ENCODE data around the gene GPR153. TPM values are rescaled to one million over a fixed set of nuclear protein-coding genes. Genes with fewer than 3 reads are reported as not detected.
"Not testable (repeated sequence)": the region's sequence is repeated elsewhere in the genome, so short reads cannot be mapped to it uniquely, and the experiment has no call there.

The GPR153 gene
- 1 to 10 TPM in 1 of 2 donors, under 1 TPM in 1; 0.62 to 1.6 TPM for total RNA-seq

DNA sequence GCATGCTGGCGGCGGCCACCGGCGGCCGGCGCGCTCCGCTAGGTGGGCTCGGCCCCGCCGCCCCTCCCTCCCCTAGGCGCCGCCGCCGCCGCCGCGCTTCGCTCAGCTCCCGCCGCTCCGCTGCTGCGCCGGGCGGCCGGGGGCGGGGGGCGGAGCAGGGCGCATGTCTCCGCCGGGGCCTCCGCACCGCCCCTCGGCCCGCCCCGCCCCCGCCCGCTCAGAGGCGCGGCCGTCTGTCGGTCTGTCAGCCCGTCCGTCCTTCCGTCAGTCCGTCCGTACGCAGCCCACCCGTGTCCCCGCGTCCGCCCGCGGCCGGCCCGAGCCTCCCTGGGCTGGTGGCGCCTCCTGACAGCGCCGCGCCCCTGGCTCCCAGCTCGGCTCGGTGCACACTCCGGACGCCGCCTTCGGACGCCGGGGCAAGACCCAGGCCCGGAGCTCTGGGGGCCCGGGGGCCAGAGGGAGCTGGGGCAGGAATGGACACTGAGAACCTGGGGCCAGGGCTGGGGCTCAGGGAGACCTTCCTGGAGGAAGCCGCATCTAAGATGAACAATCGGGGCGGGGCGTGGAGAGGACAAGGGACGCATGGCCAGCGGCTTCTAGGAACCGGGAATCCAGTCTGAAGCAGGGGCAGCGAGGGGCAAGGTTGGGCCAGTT lies at the start of gene GPR153:
Gene GPR153 (minus strand): TSS at position 138 of the 654 bp plus-strand sequence. CDS start 6,193 bp downstream, outside the sequence.
- peak within 1 kb of the TSS; percentile 64 to 68 for H3K4me3 Mint-ChIP-seq
- no peak within 1 kb of the TSS for H3K27ac Mint-ChIP-seq
- H3K4me1 Mint-ChIP-seq (ENCODE audit: low read depth) = peaks cover 4% of the 10 kb centered on the region
- no peaks in the 10 kb centered on the region for H3K36me3 Mint-ChIP-seq (ENCODE audit: insufficient read depth in 2 of 2)
- H3K27me3 Mint-ChIP-seq (ENCODE audit: low read depth) = peaks cover 18% of the 10 kb centered on the region
- DNase-seq = peak; percentile 64 to 65
- H3K9me3 Mint-ChIP-seq = no peaks in the 10 kb centered on the region
- ATAC-seq (replicated peaks in 1 of 2) = peak; percentile 75 to 76

DNA sequence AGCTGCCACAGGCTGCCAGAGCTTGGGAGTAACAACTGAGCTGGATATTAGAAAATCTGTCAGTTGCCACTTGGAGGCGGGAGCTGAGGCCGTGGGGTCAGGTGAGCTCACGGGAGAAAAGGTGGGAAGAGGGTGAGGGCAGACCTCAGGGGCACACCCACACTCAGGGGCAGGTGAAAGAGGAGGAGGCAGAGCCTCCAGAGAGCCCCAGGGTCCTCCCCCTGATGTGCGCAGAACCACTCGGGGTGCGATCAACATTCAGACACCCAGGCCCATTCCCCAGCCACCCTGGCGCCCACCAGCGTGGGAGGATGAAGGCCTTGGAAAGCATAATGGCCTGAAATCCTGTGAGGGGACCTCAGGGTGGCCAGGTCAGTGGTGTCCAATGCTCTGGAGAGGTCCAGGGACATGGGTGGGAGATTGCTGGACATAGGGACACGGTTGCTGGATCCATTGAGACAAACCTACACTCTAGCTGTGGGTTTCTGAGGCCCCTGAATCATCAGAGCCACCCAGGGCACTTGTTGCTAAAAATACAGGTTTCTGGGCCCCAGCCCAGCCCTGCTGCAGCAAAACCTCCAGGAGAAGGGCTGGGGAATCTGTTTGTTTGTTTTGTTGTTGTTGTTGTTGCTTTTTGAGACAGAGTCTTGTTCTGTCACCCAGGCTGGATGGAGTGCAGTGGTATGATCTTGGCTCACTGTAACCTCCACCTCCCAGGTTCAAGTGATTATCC lies 49.4 kb upstream of the GPR153 start:
- Mint-ChIP-seq H3K27ac (no peak overlapping the region), H3K36me3 (ENCODE audit: insufficient read depth in 2 of 2) (peaks cover 2 to 3% of the 10 kb centered on the region in 2 donors), H3K9me3 (peaks cover 2 to 8% of the 10 kb centered on the region in 2 donors), H3K4me1 (ENCODE audit: low read depth) (no peaks in the 10 kb centered on the region), H3K27me3 (ENCODE audit: low read depth) (no peaks in the 10 kb centered on the region), H3K4me3 (no peak overlapping the region)
- DNase-seq (no peak), ATAC-seq (replicated peaks in 1 of 2) (no peak)

DNA sequence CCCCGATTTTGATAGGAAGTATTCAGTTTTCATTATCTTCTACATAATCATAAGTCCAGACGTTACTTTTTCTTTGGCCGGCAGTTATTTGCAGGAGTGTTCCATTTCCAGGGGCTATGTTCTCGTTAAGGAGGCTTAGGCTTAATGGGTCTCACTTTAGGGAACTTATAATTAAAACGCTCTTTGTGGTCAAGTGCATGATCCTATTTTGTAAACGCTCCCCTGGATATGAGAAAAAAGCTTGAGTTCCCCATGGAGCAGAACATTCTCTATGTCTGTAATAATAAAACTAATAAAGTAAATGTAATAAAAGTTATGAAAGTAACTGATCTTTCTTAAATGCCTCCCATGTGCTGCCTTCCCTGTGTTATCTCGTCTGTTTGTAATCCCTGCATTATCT lies 48.7 kb upstream of the GPR153 start:
- Mint-ChIP-seq H3K4me3 (no peak overlapping the region), H3K9me3 (peaks cover 2 to 8% of the 10 kb centered on the region in 2 donors), H3K36me3 (ENCODE audit: insufficient read depth in 2 of 2) (peaks cover 2 to 3% of the 10 kb centered on the region in 2 donors), H3K27ac (no peak overlapping the region), H3K27me3 (ENCODE audit: low read depth) (no peaks in the 10 kb centered on the region), H3K4me1 (ENCODE audit: low read depth) (no peaks in the 10 kb centered on the region)
- DNase-seq (no peak), ATAC-seq (replicated peaks in 1 of 2) (no peak)

DNA sequence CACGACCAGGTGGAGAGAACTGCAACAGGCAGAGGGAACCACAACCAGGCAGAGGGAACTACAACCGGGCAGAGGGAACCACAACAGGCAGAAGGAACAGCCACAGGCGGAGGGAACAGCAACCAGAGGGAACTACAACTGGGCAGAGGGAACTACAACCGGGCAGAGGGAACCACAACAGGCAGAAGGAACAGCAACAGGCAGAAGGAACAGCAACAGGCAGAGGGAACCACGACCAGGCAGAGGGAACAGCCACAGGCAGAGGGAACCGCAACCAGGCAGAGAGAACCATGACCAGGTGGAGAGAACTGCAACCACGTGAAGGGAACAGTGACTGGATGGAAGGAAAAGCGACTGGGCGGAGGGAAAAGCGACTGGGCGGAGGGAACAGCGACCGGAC lies 47.6 kb upstream of the GPR153 start:
- DNase-seq (no peak), ATAC-seq (replicated peaks in 1 of 2) (no peak)
- Mint-ChIP-seq H3K36me3 (ENCODE audit: insufficient read depth in 2 of 2) (peaks cover 2 to 3% of the 10 kb centered on the region in 2 donors), H3K9me3 (peaks cover 2 to 8% of the 10 kb centered on the region in 2 donors), H3K27me3 (ENCODE audit: low read depth) (no peaks in the 10 kb centered on the region), H3K27ac (no peak overlapping the region), H3K4me3 (no peak overlapping the region), H3K4me1 (ENCODE audit: low read depth) (no peaks in the 10 kb centered on the region)

DNA sequence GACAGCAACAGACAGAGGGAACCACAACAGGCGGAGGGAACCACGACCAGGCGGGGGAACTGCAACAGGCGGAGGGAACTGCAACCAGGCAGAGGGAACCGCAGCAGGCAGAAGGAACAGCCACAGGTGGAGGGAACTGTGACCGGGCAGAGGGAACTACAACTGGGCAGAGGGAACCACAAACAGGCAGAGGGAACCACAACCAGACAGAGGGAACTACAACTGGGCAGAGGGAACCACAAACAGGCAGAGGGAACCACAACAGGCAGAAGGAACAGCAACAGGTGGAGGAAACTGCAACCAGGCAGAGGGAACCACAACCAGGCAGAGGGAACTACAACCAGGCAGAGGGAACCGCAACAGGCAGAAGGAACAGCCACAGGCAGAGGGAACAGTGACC lies 46.8 kb upstream of the GPR153 start:
- DNase-seq; H3K4me1 Mint-ChIP-seq (ENCODE audit: low read depth); H3K9me3 Mint-ChIP-seq; H3K4me3 Mint-ChIP-seq; H3K27me3 Mint-ChIP-seq (ENCODE audit: low read depth); H3K36me3 Mint-ChIP-seq (ENCODE audit: insufficient read depth in 2 of 2); H3K27ac Mint-ChIP-seq; ATAC-seq (replicated peaks in 1 of 2): not testable (repeated sequence)

DNA sequence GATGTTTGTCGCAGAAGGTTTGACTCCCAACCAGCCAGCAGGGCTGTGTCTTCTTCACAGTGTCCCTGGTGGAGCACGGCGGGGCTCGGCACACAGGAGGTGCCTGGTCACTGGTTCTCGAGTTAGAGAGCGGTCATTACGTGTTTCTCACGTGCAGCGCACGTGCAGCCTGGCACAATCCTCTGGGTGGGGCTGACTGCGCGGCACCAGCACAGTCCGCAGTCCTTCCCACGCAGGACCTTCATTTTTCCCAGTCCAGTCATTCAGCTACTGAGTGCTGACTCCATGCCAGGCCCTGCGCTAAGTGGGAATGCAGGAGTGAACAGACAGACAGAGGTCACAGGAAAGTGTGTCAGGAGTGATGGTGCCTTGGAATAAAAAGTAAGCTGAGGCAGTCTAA lies 46.2 kb upstream of the GPR153 start:
- no peaks in the 10 kb centered on the region for H3K27me3 Mint-ChIP-seq (ENCODE audit: low read depth)
- ATAC-seq (replicated peaks in 1 of 2) = no peak
- no peak overlapping the region for H3K4me3 Mint-ChIP-seq

DNA sequence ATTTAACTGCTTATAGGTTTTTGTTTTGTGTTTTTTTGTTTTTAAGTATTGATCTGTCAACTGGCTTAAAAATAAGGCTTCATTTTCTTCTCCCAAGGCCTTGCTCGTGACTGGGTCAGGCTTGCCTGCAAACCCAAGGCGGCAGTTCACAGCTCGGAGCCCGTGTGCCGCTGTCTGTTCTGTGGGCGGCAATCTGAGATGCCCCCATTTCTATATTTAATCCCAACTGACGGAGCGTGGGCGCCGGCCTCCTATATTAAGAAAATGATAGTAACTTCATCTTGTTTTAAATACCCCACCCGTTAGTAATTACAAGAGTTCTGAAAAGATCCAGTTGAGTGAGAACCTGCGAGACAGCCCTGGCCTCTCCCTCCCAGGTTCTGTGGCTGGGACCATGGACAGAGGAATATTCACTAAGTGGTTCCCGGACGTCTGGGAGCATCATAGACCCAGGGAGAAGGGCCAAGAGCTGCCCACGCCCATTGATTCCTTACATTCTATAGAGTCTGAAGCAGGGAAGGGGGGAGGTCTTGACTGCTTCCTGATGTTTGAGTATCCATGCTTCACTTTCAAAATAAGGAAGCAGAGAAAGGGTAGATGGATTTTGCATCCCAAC lies 42.6 kb upstream of the GPR153 start:
- Mint-ChIP-seq H3K27me3 (ENCODE audit: low read depth) (no peaks in the 10 kb centered on the region), H3K27ac (no peak overlapping the region), H3K9me3 (peaks cover 2 to 8% of the 10 kb centered on the region in 2 donors), H3K4me3 (no peak overlapping the region), H3K4me1 (ENCODE audit: low read depth) (no peaks in the 10 kb centered on the region), H3K36me3 (ENCODE audit: insufficient read depth in 2 of 2) (peaks cover 2 to 3% of the 10 kb centered on the region in 2 donors)
- DNase-seq = no peak
- no peak for ATAC-seq (replicated peaks in 1 of 2)

More for the DNA sequence above, 46.2 kb upstream of the GPR153 start:
- Mint-ChIP-seq H3K36me3 (ENCODE audit: insufficient read depth in 2 of 2) (peaks cover 2 to 3% of the 10 kb centered on the region in 2 donors), H3K9me3 (peaks cover 2 to 8% of the 10 kb centered on the region in 2 donors), H3K27ac (no peak overlapping the region), H3K4me1 (ENCODE audit: low read depth) (no peaks in the 10 kb centered on the region)
- no peak for DNase-seq

DNA sequence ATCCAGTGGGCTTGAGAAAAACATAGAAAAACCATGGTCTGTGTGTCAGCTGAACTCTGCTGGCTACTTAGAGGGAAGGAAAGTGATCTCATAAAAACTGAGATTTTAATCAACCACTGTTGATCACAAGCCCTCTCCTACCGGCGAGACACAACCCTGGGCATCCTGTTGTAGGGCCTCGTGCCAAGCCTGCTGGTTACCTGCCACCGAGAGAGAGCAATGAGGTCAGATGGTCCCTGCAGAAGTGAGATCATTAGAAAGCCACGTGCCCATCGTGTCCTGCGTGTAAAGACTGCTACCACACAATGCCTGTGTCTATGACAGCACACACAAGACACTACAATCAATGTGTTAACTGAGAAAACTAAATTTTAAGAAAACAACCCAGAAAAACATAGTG lies 41.7 kb upstream of the GPR153 start:
- Mint-ChIP-seq H3K27me3 (ENCODE audit: low read depth) (no peaks in the 10 kb centered on the region), H3K4me1 (ENCODE audit: low read depth) (no peaks in the 10 kb centered on the region), H3K36me3 (ENCODE audit: insufficient read depth in 2 of 2) (peaks cover 2 to 3% of the 10 kb centered on the region in 2 donors), H3K9me3 (peaks cover 0 to 2% of the 10 kb centered on the region in 2 donors), H3K4me3 (no peak overlapping the region), H3K27ac (no peak overlapping the region)
- DNase-seq (no peak), ATAC-seq (replicated peaks in 1 of 2) (no peak)

DNA sequence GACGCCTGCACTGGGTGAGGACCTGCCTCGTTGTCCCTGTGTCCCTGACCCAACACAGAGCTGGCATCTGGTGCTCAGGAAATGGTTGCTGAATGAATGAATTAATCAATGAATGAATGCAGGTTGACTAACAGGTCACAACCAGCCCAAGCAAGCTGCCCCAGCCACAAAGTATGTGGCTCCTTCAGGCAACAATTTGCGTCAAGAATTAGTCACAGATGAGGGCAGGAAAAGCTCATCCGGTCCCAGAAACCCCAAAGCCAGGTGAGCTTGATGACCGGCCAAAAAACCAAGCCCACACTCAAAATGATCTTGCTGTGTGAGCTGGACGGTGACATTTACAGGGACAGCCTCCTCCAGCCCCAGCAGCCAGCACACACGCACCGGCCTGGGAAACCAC lies 40.6 kb upstream of the GPR153 start:
- Mint-ChIP-seq H3K4me1 (ENCODE audit: low read depth) (no peaks in the 10 kb centered on the region), H3K27me3 (ENCODE audit: low read depth) (no peaks in the 10 kb centered on the region), H3K36me3 (ENCODE audit: insufficient read depth in 2 of 2) (no peaks in the 10 kb centered on the region), H3K4me3 (no peak overlapping the region), H3K27ac (no peak overlapping the region), H3K9me3 (no peaks in the 10 kb centered on the region)
- DNase-seq (no peak), ATAC-seq (replicated peaks in 1 of 2) (no peak)

DNA sequence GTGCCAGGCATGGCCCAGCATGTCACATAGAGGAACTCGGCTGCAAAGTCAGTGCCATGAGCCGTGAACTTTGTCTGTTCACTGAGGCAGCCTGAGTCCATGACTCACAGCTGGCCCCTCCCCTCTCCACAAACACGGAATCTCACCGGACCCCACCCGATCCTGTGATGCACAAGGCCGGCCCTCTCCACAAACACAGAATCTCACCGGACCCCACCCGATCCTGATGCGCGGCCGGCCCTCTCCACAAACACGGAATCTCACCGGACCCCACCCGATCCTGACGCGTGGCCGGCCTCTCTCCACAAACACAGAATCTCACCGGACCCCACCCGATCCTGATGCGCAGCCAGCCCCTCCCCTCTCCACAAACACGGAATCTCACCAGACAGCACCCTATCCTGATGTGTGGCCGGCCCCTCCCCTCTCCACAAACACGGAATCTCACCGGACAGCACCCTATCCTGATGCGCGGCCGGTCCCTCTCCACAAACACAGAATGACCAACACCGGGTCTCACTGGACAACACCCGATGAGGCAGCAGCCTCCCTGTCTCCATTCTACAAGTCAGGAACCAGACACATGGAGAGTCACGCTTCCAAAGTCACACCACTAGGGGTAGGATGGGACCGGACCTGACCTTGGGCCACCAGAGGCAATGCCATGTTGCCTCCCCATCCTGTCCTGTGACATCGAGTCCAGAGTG lies 39.6 kb upstream of the GPR153 start:
- Mint-ChIP-seq H3K36me3 (ENCODE audit: insufficient read depth in 2 of 2) (no peaks in the 10 kb centered on the region), H3K27ac (no peak overlapping the region), H3K9me3 (no peaks in the 10 kb centered on the region), H3K4me3 (no peak overlapping the region), H3K27me3 (ENCODE audit: low read depth) (no peaks in the 10 kb centered on the region), H3K4me1 (ENCODE audit: low read depth) (no peaks in the 10 kb centered on the region)
- ATAC-seq (replicated peaks in 1 of 2) (no peak), DNase-seq (no peak)

DNA sequence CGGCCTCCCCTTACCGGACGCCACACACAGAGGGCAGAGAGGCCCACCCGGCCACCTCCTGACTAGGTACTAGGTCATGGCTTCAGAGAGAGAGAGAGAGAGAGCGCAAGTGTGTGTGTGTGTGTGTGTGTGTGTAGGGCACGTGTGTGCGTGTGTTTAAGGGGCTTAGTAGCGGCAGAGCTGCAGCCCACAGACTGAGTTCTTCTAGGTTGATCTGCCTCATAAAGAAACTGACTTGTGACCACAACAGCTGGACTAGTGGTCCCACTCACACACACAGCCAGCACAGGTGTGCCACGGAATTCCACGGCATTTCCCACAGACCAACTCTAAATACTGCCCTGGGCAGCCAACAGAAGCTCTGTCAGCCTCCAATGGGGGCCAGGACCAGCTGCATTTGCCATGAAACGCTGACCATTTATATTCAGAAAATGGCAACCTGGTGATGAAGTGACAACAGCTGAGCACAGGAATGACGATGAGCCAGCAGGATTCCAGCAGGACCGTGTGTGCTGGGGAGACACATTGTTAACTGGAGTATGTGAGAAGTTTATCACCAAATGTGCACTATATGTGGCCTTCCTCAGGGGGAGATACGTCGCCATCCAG lies 38.8 kb upstream of the GPR153 start:
- Mint-ChIP-seq H3K36me3 (ENCODE audit: insufficient read depth in 2 of 2) (no peaks in the 10 kb centered on the region), H3K27ac (no peak overlapping the region), H3K4me1 (ENCODE audit: low read depth) (no peaks in the 10 kb centered on the region), H3K9me3 (no peaks in the 10 kb centered on the region), H3K4me3 (no peak overlapping the region), H3K27me3 (ENCODE audit: low read depth) (no peaks in the 10 kb centered on the region)
- DNase-seq (no peak), ATAC-seq (replicated peaks in 1 of 2) (no peak)

DNA sequence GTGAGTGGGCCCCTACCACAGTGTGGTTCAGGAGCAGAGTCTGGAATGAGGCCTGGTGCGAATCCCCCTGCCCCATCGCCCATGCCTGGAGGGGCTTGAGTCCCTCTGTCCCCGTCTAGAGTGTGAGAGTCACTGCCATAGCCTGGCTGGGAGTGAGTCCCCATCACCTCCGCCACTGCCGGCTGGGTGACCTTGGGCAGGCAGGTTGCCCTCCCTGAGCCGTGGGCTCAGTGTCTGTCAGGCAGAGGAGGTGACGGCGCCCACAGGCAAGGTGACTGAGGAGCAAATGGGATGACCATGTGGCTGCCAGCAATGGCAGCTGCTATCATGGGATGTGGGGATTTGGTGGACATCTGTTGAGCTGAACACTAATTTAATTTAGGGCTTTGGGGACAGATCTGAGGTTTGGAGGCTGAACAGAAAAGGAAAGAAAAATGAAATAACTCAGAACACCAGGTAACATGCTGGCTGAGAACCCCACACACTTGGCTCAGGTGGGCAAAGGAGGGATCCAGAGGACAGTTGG lies 38.1 kb upstream of the GPR153 start:
- Mint-ChIP-seq H3K4me1 (ENCODE audit: low read depth) (no peaks in the 10 kb centered on the region), H3K4me3 (no peak overlapping the region), H3K9me3 (no peaks in the 10 kb centered on the region), H3K36me3 (ENCODE audit: insufficient read depth in 2 of 2) (peaks cover 0 to under 1% of the 10 kb centered on the region in 2 donors), H3K27me3 (ENCODE audit: low read depth) (no peaks in the 10 kb centered on the region), H3K27ac (no peak overlapping the region)
- ATAC-seq (replicated peaks in 1 of 2) (no peak), DNase-seq (no peak)
